Testis (tissue), 2 donors: ENCODE measurements around the gene MTMR1.

Experiments
- POLR2A ChIP-seq: fragments of 450-650 bp; IDR thresholded peaks from one replicate; pipeline ENCODE4 v1.6.1; 2017; ENCODE audit warnings: antibody characterized with exemption, mild to moderate bottlenecking, moderate library complexity
- TF ChIP-seq, protein P1 (sequence below), 3 experiments: fragments of 450-650 bp in 2 of 3; fragments of 200-600 bp in 1 of 3; sonication (generic) in 1 of 3; IDR thresholded peaks; one replicate each; pipeline ENCODE4 v1.5.1; 2016 to 2019; ENCODE audit warnings: antibody characterized with exemption in 3 of 3, mild to moderate bottlenecking in 2 of 3, moderate library complexity in 1 of 3

DNA sequence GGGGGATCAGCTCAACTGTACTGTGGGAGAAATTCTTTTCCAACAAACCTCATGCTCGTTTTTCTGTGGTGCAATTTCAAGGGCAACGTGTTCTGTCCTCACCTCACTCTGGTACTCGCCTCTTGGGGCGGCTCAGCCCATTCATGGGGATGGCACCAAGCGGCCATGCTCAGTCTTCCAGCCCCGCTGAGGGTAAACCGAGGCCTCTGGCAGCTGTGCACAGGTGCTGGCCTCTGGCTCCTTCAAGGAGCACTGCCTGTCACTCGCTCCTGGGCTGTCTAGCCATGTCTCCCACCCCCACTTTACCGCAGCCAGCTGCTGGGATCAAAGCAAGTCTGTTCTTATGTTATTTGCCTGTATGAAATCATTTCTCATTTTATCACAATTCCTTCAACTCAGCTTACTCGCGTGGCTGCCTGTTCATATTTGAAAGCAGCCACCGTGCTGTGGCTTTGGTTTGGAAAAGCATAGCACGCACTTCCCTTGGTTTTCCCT, 70.2 kb downstream of the MTMR1 start:
- TF ChIP-seq, protein P1, sequence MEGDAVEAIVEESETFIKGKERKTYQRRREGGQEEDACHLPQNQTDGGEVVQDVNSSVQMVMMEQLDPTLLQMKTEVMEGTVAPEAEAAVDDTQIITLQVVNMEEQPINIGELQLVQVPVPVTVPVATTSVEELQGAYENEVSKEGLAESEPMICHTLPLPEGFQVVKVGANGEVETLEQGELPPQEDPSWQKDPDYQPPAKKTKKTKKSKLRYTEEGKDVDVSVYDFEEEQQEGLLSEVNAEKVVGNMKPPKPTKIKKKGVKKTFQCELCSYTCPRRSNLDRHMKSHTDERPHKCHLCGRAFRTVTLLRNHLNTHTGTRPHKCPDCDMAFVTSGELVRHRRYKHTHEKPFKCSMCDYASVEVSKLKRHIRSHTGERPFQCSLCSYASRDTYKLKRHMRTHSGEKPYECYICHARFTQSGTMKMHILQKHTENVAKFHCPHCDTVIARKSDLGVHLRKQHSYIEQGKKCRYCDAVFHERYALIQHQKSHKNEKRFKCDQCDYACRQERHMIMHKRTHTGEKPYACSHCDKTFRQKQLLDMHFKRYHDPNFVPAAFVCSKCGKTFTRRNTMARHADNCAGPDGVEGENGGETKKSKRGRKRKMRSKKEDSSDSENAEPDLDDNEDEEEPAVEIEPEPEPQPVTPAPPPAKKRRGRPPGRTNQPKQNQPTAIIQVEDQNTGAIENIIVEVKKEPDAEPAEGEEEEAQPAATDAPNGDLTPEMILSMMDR (IDR thresholded peaks at IDR 0.05), result no peak
- TF ChIP-seq POLR2A, result no peak
